Fibroblast of mammary gland (primary cell): ENCODE results near the gene TMEM163.

Source experiments
- DNase-seq: peaks from one replicate; pipeline ENCODE4 v3.0.0-alpha.2; 2010; ENCODE audit warnings: low read depth
- H3K4me3 ChIP-seq: 2 replicates; pipeline ENCODE4 v1.5.1; 2011; ENCODE audit warnings: low read depth, mild to moderate bottlenecking, low read length, moderate library complexity; ENCODE audit not compliant: control insufficient read depth
- TF ChIP-seq, protein P1 (sequence below): conservative IDR thresholded peaks from 2 replicates; pipeline ENCODE4 v1.5.1; 2011; ENCODE audit warnings: low read depth, low read length, inconsistent platforms; ENCODE audit not compliant: control insufficient read depth, insufficient read depth

The TMEM163 gene

GRCh38 chr2:134502104-134502503, 216.7 kb downstream of the TMEM163 start:
- no peak overlapping the region for H3K4me3 ChIP-seq
- no peak for DNase-seq
- TF ChIP-seq, protein P1, sequence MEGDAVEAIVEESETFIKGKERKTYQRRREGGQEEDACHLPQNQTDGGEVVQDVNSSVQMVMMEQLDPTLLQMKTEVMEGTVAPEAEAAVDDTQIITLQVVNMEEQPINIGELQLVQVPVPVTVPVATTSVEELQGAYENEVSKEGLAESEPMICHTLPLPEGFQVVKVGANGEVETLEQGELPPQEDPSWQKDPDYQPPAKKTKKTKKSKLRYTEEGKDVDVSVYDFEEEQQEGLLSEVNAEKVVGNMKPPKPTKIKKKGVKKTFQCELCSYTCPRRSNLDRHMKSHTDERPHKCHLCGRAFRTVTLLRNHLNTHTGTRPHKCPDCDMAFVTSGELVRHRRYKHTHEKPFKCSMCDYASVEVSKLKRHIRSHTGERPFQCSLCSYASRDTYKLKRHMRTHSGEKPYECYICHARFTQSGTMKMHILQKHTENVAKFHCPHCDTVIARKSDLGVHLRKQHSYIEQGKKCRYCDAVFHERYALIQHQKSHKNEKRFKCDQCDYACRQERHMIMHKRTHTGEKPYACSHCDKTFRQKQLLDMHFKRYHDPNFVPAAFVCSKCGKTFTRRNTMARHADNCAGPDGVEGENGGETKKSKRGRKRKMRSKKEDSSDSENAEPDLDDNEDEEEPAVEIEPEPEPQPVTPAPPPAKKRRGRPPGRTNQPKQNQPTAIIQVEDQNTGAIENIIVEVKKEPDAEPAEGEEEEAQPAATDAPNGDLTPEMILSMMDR = no peak

DNA sequence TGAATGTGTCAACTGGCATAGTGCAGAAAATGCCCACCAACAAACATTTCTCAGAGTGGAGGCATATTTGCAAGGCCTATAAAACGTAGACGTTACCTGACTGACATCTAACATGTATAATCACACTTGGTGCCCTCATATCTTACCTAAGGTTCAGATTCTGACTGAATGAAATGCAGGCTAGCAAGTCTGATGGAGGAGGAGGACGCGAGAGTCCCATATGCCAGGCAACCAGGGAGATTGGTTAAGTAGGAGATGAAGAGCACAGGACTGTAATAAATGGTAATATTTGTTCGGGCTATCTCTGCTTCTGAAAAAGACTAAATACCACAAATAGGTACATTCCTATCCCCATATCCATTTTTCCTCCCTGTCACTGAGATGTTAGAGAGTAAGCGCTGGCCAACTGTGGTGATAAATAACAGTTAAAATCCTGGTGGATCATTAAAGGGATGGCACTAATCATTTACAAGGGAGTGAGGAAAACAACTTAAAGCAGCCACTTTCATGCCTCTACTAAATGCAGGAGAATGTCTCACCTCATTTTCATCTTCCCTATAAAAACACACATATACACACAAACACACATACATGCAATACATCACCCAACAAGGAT, 217.2 kb downstream of the TMEM163 start:
- TF ChIP-seq, protein P1 = no peak
- no peak overlapping the region for H3K4me3 ChIP-seq
- no peak for DNase-seq

DNA sequence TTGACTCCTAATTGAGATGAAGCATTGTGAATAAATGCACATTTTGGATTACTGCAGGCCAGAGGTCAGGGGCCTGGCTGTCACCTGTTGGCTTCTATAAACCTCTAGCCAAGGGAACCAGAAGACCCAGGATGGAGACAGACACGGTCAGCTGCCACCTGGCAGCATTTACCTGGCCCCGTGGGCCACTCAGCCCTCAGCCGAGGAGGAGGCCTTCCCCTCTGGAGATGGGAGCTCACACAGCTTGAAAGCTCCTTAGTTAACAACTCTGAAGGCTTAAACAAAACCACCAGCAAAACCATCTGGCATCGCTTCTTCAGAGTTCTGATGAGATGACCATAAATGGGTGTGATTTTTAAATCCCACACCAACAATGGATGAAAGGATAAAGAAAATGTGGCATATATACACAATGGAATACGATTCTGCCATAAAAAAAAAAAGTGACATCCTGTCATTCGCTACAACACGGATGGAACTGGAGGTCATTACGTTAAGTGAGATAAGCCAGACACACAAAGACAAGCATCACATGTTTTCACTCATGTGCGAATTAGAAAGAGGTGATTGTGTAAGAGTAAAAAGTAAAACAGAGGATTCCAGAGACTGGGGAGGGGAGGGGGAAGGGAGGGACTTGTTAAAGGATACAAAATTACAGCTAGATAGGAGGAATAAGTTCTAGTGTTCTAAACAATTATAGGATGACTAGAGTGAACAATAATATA, 218.4 kb downstream of the TMEM163 start:
- no peak overlapping the region for H3K4me3 ChIP-seq
- DNase-seq = no peak
- TF ChIP-seq, protein P1 = no peak

DNA sequence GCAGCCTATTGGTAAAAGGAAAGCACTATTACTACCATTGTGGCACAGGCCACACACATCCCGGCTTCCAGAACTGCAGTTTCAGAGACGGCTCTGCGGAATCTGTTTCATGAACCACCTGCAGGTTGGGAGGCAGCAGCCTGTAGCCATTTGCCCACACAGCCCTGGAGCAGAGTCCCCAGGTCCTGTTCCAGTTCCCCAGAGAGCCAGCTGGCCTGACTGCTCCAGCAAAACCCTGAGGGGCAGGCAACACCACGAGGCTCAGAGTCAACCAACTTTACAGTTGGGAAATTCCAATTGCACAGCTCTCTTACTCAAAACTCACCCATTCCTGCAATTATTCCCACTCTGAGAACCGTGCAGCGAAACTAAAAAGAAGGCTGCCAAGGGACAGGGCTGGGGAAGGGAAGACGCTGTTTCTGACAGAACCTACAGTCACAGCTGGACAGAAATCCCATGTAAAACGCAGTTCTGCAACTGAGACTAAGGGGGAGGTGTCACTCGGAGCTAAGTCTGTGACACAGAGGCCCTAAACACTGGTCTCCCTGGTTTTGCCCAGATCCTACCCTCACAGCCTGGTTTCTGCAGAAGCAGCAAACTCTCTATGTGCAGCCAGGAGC, 219.4 kb downstream of the TMEM163 start:
- TF ChIP-seq, protein P1 = no peak
- H3K4me3 ChIP-seq = no peak overlapping the region
- DNase-seq = no peak

DNA sequence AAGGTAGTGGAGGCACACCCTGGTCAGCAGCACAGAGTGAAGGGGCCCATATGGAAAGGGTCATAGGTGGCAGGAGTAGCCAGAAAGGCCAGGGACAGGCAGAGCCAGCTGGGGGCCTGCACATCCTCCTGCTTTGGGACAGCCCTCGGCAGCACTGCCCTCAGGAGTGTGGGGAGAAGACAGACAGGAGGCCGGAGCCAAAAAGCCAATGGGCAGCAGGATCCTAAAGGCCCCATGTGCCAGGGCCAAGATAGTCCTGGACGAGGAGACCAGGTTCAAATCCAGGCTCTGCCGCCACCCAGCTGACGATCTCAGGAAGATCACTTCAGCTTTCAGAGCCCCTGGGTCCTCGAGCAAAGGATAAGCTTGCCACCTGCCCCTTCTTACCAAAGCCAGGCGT, 220.1 kb downstream of the TMEM163 start:
- TF ChIP-seq, protein P1 = no peak
- no peak for DNase-seq
- no peak overlapping the region for H3K4me3 ChIP-seq

- DNase-seq = no peak
Measured at GRCh38 chr2:134493797-134494196, 225.0 kb downstream of the TMEM163 start.

More at GRCh38 chr2:134493797-134494196, 225.0 kb downstream of the TMEM163 start:
- H3K4me3 ChIP-seq = no peak overlapping the region
- TF ChIP-seq, protein P1 = no peak
